H1 (cell line): ENCODE data around the gene SLC13A2. TPM values are rescaled to one million over a fixed set of nuclear protein-coding genes. Genes with fewer than 3 reads are reported as not detected.

Experiments
- CTCF ChIA-PET: fragments of 300-600 bp; sonication (Branson Sonifier 250); formaldehyde crosslinking; loops from one replicate; lab custom pipeline; 2021; ENCODE audit not compliant: partially characterized antibody; lab: Charles Lee
- POLR2A ChIA-PET: fragments of 300-600 bp; sonication (Branson Sonifier 250); formaldehyde crosslinking; loops from one replicate; lab custom pipeline; 2021; ENCODE audit warnings: inconsistent platforms; ENCODE audit not compliant: partially characterized antibody; lab: Charles Lee
- DNase-seq, 2 experiments: peaks; one replicate each; pipeline versions ENCODE4 v3.0.0 to v3.0.0-alpha.2; 2010 to 2022; ENCODE audit warnings: low spot score in 2 of 2, low read depth in 1 of 2, mixed read lengths in 1 of 2
- FAIRE-seq: peaks from 2 replicates; lab custom pipeline; 2011; peaks lifted over from hg19 to GRCh38; lab: Jason Lieb, UNC
- H2AFZ ChIP-seq: 2 replicates; pipeline ENCODE4 v1.8.1; 2012; ENCODE audit warnings: low read length, inconsistent platforms
- H2AK5ac ChIP-seq: 2 replicates; pipeline ENCODE4 v1.6.1; 2013; ENCODE audit warnings: low read depth, low read length
- H2BK120ac ChIP-seq: replicated peaks from 2 replicates; pipeline ENCODE3; 2013; ENCODE audit warnings: low read depth, low read length, inconsistent platforms
- H2BK12ac ChIP-seq: 2 replicates; pipeline ENCODE4 v1.6.1; 2013; ENCODE audit warnings: low read depth, low read length
- H2BK15ac ChIP-seq: 2 replicates; pipeline ENCODE4 v1.6.1; 2013; ENCODE audit warnings: low read length
- H2BK20ac ChIP-seq: 2 replicates; pipeline ENCODE4 v1.6.1; 2013; ENCODE audit warnings: low read length
- H2BK5ac ChIP-seq: 2 replicates; pipeline ENCODE4 v1.6.1; 2013; ENCODE audit warnings: low read depth, low read length
- H3K14ac ChIP-seq: 2 replicates; pipeline ENCODE4 v1.6.1; 2013; ENCODE audit warnings: inconsistent platforms; ENCODE audit not compliant: insufficient read length
- H3K18ac ChIP-seq: 2 replicates; pipeline ENCODE4 v1.6.1; 2013; ENCODE audit warnings: low read length; ENCODE audit errors: extremely low read depth
- H3K23ac ChIP-seq: 2 replicates; pipeline ENCODE4 v1.6.1; 2013; ENCODE audit warnings: inconsistent platforms; ENCODE audit not compliant: insufficient read length
- H3K23me2 ChIP-seq: 2 replicates; pipeline ENCODE4 v1.6.1; 2013; ENCODE audit warnings: low read depth, low read length
- H3K27ac ChIP-seq: 2 replicates; pipeline ENCODE4 v1.6.1; 2011; ENCODE audit warnings: low read depth, low read length, inconsistent platforms
- H3K27me3 ChIP-seq, 4 experiments: replicated peaks in 1 of 4; 1 replicate in 1 of 4; 2 replicates in 3 of 4; pipeline versions ENCODE4 v1.6.1 to v1.8.1; 2011 to 2013; ENCODE audit warnings: low read length in 3 of 4, mild to moderate bottlenecking in 3 of 4, inconsistent platforms in 2 of 4, mixed read lengths in 2 of 4, moderate library complexity in 1 of 4; ENCODE audit not compliant: control insufficient read depth in 3 of 4, insufficient read depth in 3 of 4; ENCODE audit errors: extremely low read depth in 1 of 4
- H3K36me3 ChIP-seq, 4 experiments: 2 replicates each; pipeline versions ENCODE4 v1.6.1 to v1.8.1; 2011 to 2013; ENCODE audit warnings: mild to moderate bottlenecking in 4 of 4, low read length in 3 of 4, moderate library complexity in 2 of 4, control low read depth in 1 of 4, inconsistent platforms in 1 of 4; ENCODE audit not compliant: insufficient read depth in 4 of 4, control insufficient read depth in 2 of 4
- H3K4ac ChIP-seq: replicated peaks from 2 replicates; pipeline ENCODE3; 2013; ENCODE audit warnings: low read length, low read depth, mixed read lengths, inconsistent platforms; ENCODE audit not compliant: insufficient read length
- H3K4me1 ChIP-seq, 4 experiments: replicated peaks in 1 of 4; 1 replicate in 1 of 4; 2 replicates in 3 of 4; pipeline versions ENCODE4 v1.6.1 to v1.8.1; 2011 to 2013; ENCODE audit warnings: low read length in 3 of 4, inconsistent platforms in 2 of 4, mixed read lengths in 1 of 4; ENCODE audit not compliant: insufficient read depth in 4 of 4, control insufficient read depth in 3 of 4
- H3K4me2 ChIP-seq, 2 experiments: 2 replicates each; pipeline versions ENCODE4 v1.6.1 to v1.8.1; 2011 to 2013; ENCODE audit warnings: low read depth in 2 of 2, low read length in 2 of 2, control low read depth in 1 of 2, inconsistent platforms in 1 of 2, mild to moderate bottlenecking in 1 of 2; ENCODE audit not compliant: insufficient read depth in 1 of 2
- H3K4me3 ChIP-seq, 4 experiments: fragments of 200-600, 300-600 bp in 1 of 4; sonication (generic), shearing (Covaris generic), sonication (Bioruptor Twin) in 1 of 4; 2 replicates each; pipeline versions ENCODE4 v1.5.1 to v1.8.1; 2011 to 2016; ENCODE audit warnings: low read length in 4 of 4, low read depth in 3 of 4, control low read depth in 2 of 4, inconsistent platforms in 2 of 4, mild to moderate bottlenecking in 2 of 4, mixed read lengths in 1 of 4, moderate library complexity in 1 of 4; ENCODE audit not compliant: insufficient read depth in 2 of 4; ENCODE audit errors: extremely low read depth in 1 of 4
- H3K56ac ChIP-seq: replicated peaks from 2 replicates; pipeline ENCODE3; 2013; ENCODE audit warnings: low read depth, mild to moderate bottlenecking, mixed read lengths, low read length, inconsistent platforms; ENCODE audit not compliant: insufficient read length
- H3K79me1 ChIP-seq: 2 replicates; pipeline ENCODE4 v1.6.1; 2013; ENCODE audit warnings: low read depth, low read length, control low read depth
- H3K79me2 ChIP-seq, 2 experiments: 2 replicates each; pipeline versions ENCODE4 v1.6.1 to v1.8.1; 2012 to 2013; ENCODE audit warnings: low read length in 2 of 2, mild to moderate bottlenecking in 2 of 2, inconsistent platforms in 1 of 2; ENCODE audit not compliant: insufficient read depth in 2 of 2, control insufficient read depth in 1 of 2
- H3K9ac ChIP-seq, 4 experiments: replicated peaks in 1 of 4; 1 replicate in 1 of 4; 2 replicates in 3 of 4; pipeline versions ENCODE4 v1.6.1 to v1.8.1; 2011 to 2013; ENCODE audit warnings: low read depth in 3 of 4, low read length in 3 of 4, control low read depth in 2 of 4, mild to moderate bottlenecking in 2 of 4, moderate library complexity in 2 of 4, inconsistent platforms in 1 of 4; ENCODE audit errors: extremely low read depth in 1 of 4
- H3K9me3 ChIP-seq, 2 experiments: 2 replicates each; pipeline versions ENCODE4 v1.6.1 to v1.8.1; 2012 to 2013; ENCODE audit warnings: mild to moderate bottlenecking in 2 of 2, moderate library complexity in 2 of 2, control low read depth in 1 of 2, inconsistent platforms in 1 of 2, low read depth in 1 of 2, low read length in 1 of 2, mixed read lengths in 1 of 2; ENCODE audit not compliant: insufficient read depth in 2 of 2
- H4K20me1 ChIP-seq, 2 experiments: replicated peaks in 1 of 2; 2 replicates each; pipeline versions ENCODE3 to v1.8.1; 2011 to 2013; ENCODE audit warnings: inconsistent platforms in 2 of 2, low read length in 2 of 2, mild to moderate bottlenecking in 1 of 2; ENCODE audit not compliant: insufficient read depth in 2 of 2, control insufficient read depth in 1 of 2
- H4K5ac ChIP-seq: 2 replicates; pipeline ENCODE4 v1.6.1; 2013; ENCODE audit warnings: low read length, low read depth, mixed read lengths, inconsistent platforms; ENCODE audit not compliant: insufficient read length
- H4K8ac ChIP-seq: 2 replicates; pipeline ENCODE4 v1.8.0; 2013; ENCODE audit warnings: mild to moderate bottlenecking, moderate library complexity, low read length, inconsistent platforms; ENCODE audit not compliant: insufficient read depth; ENCODE audit errors: extremely low read depth
- H4K91ac ChIP-seq: replicated peaks from 2 replicates; pipeline ENCODE3; 2013; ENCODE audit warnings: low read length, mixed read lengths, inconsistent platforms; ENCODE audit not compliant: insufficient read length
- CBX8 ChIP-seq: fragments of 300-800, 300-1000 bp; sonication (generic); IDR thresholded peaks from 2 replicates; pipeline ENCODE4 v1.7.1; 2016; ENCODE audit warnings: low read depth, low read length, borderline replicate concordance
- WGBS, 2 experiments: shearing (Covaris generic) in 1 of 2; methylation state at CpG; one replicate each; pipeline versions ENCODE4 v1.1.6 to v1.1.7; 2013 to 2015; ENCODE audit warnings: low lambda C conversion rate in 2 of 2, mixed read lengths in 2 of 2, inconsistent platforms in 1 of 2, low coverage in 1 of 2, missing lambda C conversion rate in 1 of 2; ENCODE audit not compliant: insufficient replicate concordance in 2 of 2, insufficient coverage in 1 of 2, insufficient read length in 1 of 2; ENCODE audit errors: extremely low coverage in 1 of 2, missing lambda C conversion rate in 1 of 2; 5-methylcytosine and 5-hydroxymethylcytosine counted together
- polyA plus RNA-seq, 7 experiments: library from polyadenylated mRNA; depleted of rRNA in 3 of 7; stranded (reverse) in 5 of 7; unstranded in 2 of 7; fragments of >200 nt in 5 of 7; fragments of 200-250 nt in 2 of 7; gene quantifications; 1 replicate in 5 of 7; 2 replicates in 1 of 7; 4 replicates in 1 of 7; pipeline versions ENCODE4 v1.2.1 to v1.2.3, GENCODE V29; 2011 to 2013; ENCODE audit warnings: missing spikeins in 2 of 7, mixed read lengths in 2 of 7
- total RNA-seq: library from RNA; stranded (reverse); fragmentation: NEBNext Ultra II Directional; extraction: Animal tissue kit (Norgen Biotek cat#: 25700); gene quantifications from 2 replicates; pipeline ENCODE4 v1.2.1, GENCODE V29; 2021

Gene SLC13A2
- total and polyA plus RNA-seq, 2 of the 8 experiments (the other 6 are each of a cell fraction or from before 2014, with no cell fraction given) = not detected

GRCh38 chr17:28477928-28478327, 4.5 kb downstream of the SLC13A2 start:
- no peak overlapping the region for H2AFZ ChIP-seq
- FAIRE-seq (no peak), DNase-seq (no peak)
- H2BK15ac ChIP-seq = no peak overlapping the region
- H3K79me2 ChIP-seq = no peaks in the 10 kb centered on the region
- no peak overlapping the region for H2BK5ac ChIP-seq
- no peak for TF ChIP-seq CBX8
- H3K4me1 ChIP-seq = peaks cover 0 to 12% (median 6%) of the 10 kb centered on the region in 4 experiments; a peak in 6 of 7 replicates
- POLR2A ChIA-PET = no interaction called here
- H3K14ac ChIP-seq = no peak overlapping the region
- H4K91ac ChIP-seq = no peak overlapping the region
- H3K27ac ChIP-seq = no peak overlapping the region
- no peak overlapping the region for H2AK5ac ChIP-seq
- H3K36me3 ChIP-seq = no peaks in the 10 kb centered on the region
- H3K79me1 ChIP-seq = no peaks in the 10 kb centered on the region
- H3K9ac ChIP-seq = no peak overlapping the region
- no peak overlapping the region for H3K4me3 ChIP-seq
- CTCF ChIA-PET = interaction anchor here (0.7 to 1.2 kb wide), 4 partner anchors 12 to 60 kb away, joined by 3 to 5 read pairs (median 4); no protein-coding TSS in a partner anchor
- H2BK12ac ChIP-seq = no peak overlapping the region
- H2BK20ac ChIP-seq = no peak overlapping the region
- no peaks in the 10 kb centered on the region for H4K20me1 ChIP-seq
- no peaks in the 10 kb centered on the region for H3K23me2 ChIP-seq
- no peak overlapping the region for H2BK120ac ChIP-seq
- H3K9me3 ChIP-seq = no peaks in the 10 kb centered on the region
- no peak overlapping the region for H4K5ac ChIP-seq
- no peak overlapping the region for H3K23ac ChIP-seq
- H3K27me3 ChIP-seq = peaks cover 0 to 3% (median under 1%) of the 10 kb centered on the region in 4 experiments; a peak in 1 of 7 replicates
- no peak overlapping the region for H3K18ac ChIP-seq
- no peak overlapping the region for H3K4ac ChIP-seq
- WGBS, 2 experiments = 81% methylated on average over 7 of the region's 7 CpGs; no CpG with 5 or more reads in 1 of the 2 experiments
- no peak overlapping the region for H4K8ac ChIP-seq
- H3K56ac ChIP-seq = no peak overlapping the region
- no peak overlapping the region for H3K4me2 ChIP-seq
